T follicular helper cell (primary cell): ENCODE results near the gene MPL.
"Not testable (repeated sequence)": the region's sequence is repeated elsewhere in the genome, so short reads cannot be mapped to it uniquely, and the experiment has no call there.

Source experiments
- DNase-seq: peaks from one replicate; pipeline ENCODE4 v3.0.0-alpha.2; 2020; ENCODE audit warnings: low read depth

Gene MPL

GRCh38 chr1:43377831-43378230, 40.2 kb downstream of the MPL start:
- no peak for DNase-seq

DNA sequence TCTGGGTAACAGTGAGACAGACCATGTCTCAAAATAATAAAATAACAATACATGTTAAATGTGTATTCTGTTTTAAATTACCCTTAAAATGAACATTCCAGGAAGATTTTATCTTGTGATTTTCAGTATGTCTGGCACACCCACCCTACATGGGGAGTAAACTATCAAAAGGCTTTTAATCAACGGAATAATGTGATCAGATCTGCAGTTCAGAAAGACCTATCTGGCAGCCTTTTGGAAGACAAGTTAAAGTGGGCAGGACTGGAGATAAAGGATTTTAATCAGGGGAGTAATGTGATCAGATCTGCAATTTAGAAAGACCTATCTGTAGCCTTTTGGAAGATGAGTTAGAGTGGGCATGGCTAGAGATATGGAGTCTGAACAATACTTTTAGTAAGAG, 41.9 kb downstream of the MPL start:
- DNase-seq = no peak

DNA sequence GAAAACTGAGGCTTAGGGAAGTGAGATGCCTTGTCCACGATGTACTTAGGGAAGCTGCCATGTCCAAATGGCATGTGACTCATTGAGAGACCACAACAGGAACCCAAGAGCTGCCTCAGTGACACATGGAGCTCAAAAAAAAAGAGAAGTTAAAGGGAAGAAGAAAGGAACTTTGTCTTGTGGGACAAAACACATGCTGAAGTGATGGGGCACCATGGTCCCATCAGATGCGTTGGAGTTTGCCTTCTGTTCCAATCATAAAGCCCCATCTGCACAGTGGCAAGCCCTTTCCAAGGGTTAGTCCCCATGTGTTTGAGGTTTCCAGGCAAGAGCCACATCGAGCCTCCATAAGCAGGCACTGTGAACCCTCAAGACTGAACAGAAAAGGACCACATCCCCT, 44.0 kb downstream of the MPL start:
- no peak for DNase-seq

GRCh38 chr1:43382027-43382779, 44.6 kb downstream of the MPL start:
- DNase-seq = no peak

- no peak for DNase-seq
These were observed 45.8 kb downstream of the MPL start for GRCh38 chr1:43383449-43383848.

GRCh38 chr1:43386676-43387075, 49.1 kb downstream of the MPL start:
- DNase-seq = no peak

- DNase-seq = no peak
These were observed 50.5 kb downstream of the MPL start for GRCh38 chr1:43387976-43388599.

GRCh38 chr1:43388613-43389012, 51.0 kb downstream of the MPL start:
- DNase-seq = no peak

DNA sequence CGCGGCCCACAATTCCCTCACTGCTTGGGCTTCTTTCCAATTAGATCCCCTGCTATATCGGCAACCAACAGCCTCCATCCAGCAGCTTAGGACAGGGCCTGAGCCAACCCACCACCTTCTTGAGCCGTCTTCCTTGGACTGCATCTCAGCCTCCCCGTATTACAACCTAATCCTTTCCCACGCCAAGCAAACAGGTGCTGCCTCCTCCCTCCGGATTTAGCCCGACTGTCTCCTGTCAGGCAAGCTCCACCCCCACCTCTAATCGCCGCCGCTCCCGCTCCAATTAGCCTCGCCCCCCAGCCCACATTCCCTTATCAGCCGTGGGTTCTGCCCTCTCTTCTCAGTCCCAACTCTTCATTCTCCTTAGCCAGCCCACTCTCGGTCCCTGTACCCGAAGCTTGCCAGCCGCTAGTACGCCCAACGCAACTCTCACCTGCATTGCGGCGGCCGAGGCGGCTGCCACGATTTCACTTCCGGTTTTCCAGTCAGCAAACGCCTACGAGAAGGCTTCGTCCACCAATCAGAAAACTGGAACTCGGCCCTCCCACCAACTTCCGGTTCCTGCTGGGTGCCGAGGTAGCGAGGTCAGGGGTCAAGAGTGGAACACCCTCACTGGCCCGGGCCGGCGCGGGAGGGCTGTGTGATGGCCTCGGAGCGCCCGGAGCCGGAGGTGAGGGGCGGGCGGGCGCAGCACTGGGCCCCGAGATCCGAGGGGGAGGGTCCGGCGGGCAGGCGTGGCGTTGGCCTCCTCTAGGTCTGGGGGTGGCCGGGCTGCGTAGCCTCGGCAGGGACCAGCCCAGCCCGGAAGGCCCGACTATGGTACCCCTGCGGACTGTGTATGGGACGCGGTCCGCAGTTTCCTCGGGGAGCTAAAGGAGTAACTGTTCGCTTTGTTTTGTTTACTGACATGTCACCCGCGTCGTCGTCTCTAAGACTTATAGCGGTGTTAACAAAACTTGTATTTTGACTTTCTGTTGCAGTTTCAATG, 52.0 kb downstream of the MPL start, which contains the start of the genes MED8 and SZT2:
MED8 (minus strand) TSS at position 475 of the 988 bp plus-strand sequence; CDS start at position 439, 36 bp downstream.
SZT2 (plus strand) TSS at position 574 of the 988 bp plus-strand sequence; CDS start at position 644, 70 bp downstream.
- DNase-seq = peak; percentile 90

DNA sequence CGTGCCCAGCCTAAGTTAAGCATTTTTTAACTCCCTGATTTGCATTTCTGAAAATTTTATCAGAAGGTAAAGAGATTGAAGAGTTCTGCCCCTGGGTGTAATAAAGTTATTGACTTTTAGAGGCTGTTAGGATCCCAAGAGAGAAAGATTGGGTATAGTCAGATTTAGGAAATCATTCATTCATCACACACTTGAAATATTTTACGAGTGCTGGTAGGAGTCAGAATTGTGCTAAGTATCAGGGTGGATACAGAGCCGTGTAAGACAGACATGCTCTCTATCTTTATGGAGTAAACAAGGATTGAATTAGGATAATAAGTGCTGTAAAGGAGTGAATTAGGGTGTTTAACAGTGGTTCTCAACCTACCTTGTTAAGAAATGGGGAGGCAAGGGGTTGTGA, 55.1 kb downstream of the MPL start:
- no peak for DNase-seq

GRCh38 chr1:43395523-43395922, 57.9 kb downstream of the MPL start:
- DNase-seq = no peak

- no peak for DNase-seq
These were observed 58.4 kb downstream of the MPL start for GRCh38 chr1:43396059-43396458.

DNA sequence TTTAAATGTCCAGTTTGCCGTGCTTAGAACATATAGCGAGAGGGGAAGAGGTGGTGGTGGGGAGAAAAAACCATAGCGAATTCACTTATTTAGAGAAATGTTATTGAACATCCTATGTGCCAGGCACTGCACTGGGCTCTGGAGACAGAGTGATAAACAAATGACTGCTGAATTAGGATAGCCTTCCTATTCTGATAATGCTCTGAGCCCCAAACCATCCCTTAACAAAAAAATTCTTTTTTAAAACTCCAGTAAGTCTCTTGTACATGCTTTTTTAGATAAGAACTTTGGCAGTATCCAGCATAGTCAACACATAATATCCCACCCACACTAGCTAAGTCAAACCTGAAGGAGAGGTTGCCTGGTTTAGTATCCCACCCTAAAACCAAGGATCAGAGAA, 60.6 kb downstream of the MPL start:
- DNase-seq = no peak

- DNase-seq = not testable (repeated sequence)
These were observed 62.8 kb downstream of the MPL start for GRCh38 chr1:43400441-43400840.

GRCh38 chr1:43402089-43402865, 64.7 kb downstream of the MPL start:
- DNase-seq = no peak
